PC-9 (cell line): Measurements from ENCODE around the gene ZFAND2B. TPM values are rescaled to one million over a fixed set of nuclear protein-coding genes. Genes with fewer than 3 reads are reported as not detected.

ENCODE experiments used
- BruUV-seq: library from RNA; stranded (reverse); fragments of 400-500 nt; replicated peaks from 2 replicates; lab custom pipeline; 2021; lab: Mats Ljungman, UMichigan
- CTCF ChIA-PET: fragments of 300-600 bp; sonication (Branson Sonifier 250); formaldehyde crosslinking; loops from one replicate; lab custom pipeline; 2022; ENCODE audit warnings: antibody characterized with exemption; lab: Charles Lee
- POLR2A ChIA-PET: fragments of 300-600 bp; sonication (Branson Sonifier 250); formaldehyde crosslinking; loops from one replicate; lab custom pipeline; 2022; ENCODE audit warnings: antibody characterized with exemption; ENCODE audit not compliant: unreplicated experiment; lab: Charles Lee
- DNase-seq, 2 experiments: peaks; one replicate each; pipeline versions ENCODE4 v3.0.0 to v3.0.0-alpha.2; 2015 to 2022; ENCODE audit warnings: mixed read lengths in 1 of 2
- H2AFZ ChIP-seq: fragments of 200-600 bp; sonication (generic); 2 replicates; pipeline ENCODE4 v1.8.1; 2017; ENCODE audit warnings: antibody characterized with exemption
- H3F3A ChIP-seq: fragments of 200-600 bp; sonication (generic); 2 replicates; pipeline ENCODE4 v1.8.1; 2017; ENCODE audit warnings: antibody characterized with exemption, mild to moderate bottlenecking, low read depth; ENCODE audit not compliant: insufficient read depth
- H3K27ac ChIP-seq: fragments of 200-600 bp; sonication (generic); 2 replicates; pipeline ENCODE4 v1.6.1; 2016; ENCODE audit warnings: mixed run types
- H3K27me3 ChIP-seq: fragments of 200-600 bp; sonication (generic); 2 replicates; pipeline ENCODE4 v1.6.1; 2016; ENCODE audit warnings: low read depth, mixed run types; ENCODE audit not compliant: insufficient read depth
- H3K36me3 ChIP-seq: fragments of 200-600 bp; sonication (generic); 2 replicates; pipeline ENCODE4 v1.6.1; 2016; ENCODE audit warnings: low read depth, mixed run types
- H3K4me1 ChIP-seq: fragments of 200-600 bp; sonication (generic); replicated peaks from 2 replicates; pipeline ENCODE4 v1.6.1; 2016; ENCODE audit warnings: mixed run types; ENCODE audit not compliant: insufficient read depth
- H3K4me2 ChIP-seq: fragments of 200-600 bp; sonication (generic); 2 replicates; pipeline ENCODE4 v1.6.1; 2017; ENCODE audit warnings: mixed run types
- H3K4me3 ChIP-seq: fragments of 200-600 bp; sonication (generic); 2 replicates; pipeline ENCODE4 v1.6.1; 2016; ENCODE audit warnings: mixed run types
- H3K79me2 ChIP-seq: fragments of 200-600 bp; sonication (generic); 2 replicates; pipeline ENCODE4 v1.6.1; 2017; ENCODE audit warnings: low read depth, mixed run types
- H3K9me2 ChIP-seq: fragments of 200-600 bp; sonication (generic); 2 replicates; pipeline ENCODE4 v1.8.1; 2017; ENCODE audit warnings: mild to moderate bottlenecking; ENCODE audit not compliant: insufficient read depth
- H3K9me3 ChIP-seq: fragments of 200-600 bp; sonication (generic); 2 replicates; pipeline ENCODE4 v1.8.1; 2016; ENCODE audit warnings: low read depth; ENCODE audit not compliant: insufficient read depth
- H4K20me1 ChIP-seq: fragments of 200-600 bp; sonication (generic); 2 replicates; pipeline ENCODE4 v1.8.1; 2017; ENCODE audit not compliant: insufficient read depth
- EZH2 ChIP-seq: fragments of 200-600 bp; sonication (generic); IDR thresholded peaks from 2 replicates; pipeline ENCODE4 v1.8.0; 2017; ENCODE audit warnings: antibody characterized with exemption, low read depth
- intact Hi-C: fragments of 100-400 bp; cut with micrococcal nuclease; formaldehyde crosslinking; loops from one replicate; pipeline ENCODE4 v1.10.0; 2022; ENCODE audit not compliant: unreplicated experiment
- total RNA-seq: library from RNA; stranded (reverse); gene quantifications from 2 replicates; pipeline ENCODE4 v1.2.3, GENCODE V29; 2021
- TF ChIP-seq, protein P1 (sequence below): fragments of 200-600 bp; sonication (generic); conservative IDR thresholded peaks from 2 replicates; pipeline ENCODE4 v1.6.1; 2017; ENCODE audit warnings: mixed run types, antibody characterized with exemption, mild to moderate bottlenecking, moderate library complexity

Gene ZFAND2B
- total RNA-seq, 1 experiment from 2014 or later = 24.6 TPM

- peaks cover 15% of the 10 kb centered on the region; the same call in 1 of the 2 replicates for H3F3A ChIP-seq
- H3K9me2 ChIP-seq = no peaks in the 10 kb centered on the region; the same call in 1 of the 2 replicates
- H3K79me2 ChIP-seq = peaks cover 12% of the 10 kb centered on the region
- no peak overlapping the region for H3K4me2 ChIP-seq
- CTCF ChIA-PET = no interaction called here
- no peaks in the 10 kb centered on the region for H3K27me3 ChIP-seq
- H3K4me3 ChIP-seq = no peak overlapping the region
- H3K27ac ChIP-seq = no peak overlapping the region
- H3K9me3 ChIP-seq = no peaks in the 10 kb centered on the region
- peaks cover 14% of the 10 kb centered on the region; the same call in 1 of the 2 replicates for H3K36me3 ChIP-seq
- BruUV-seq = no TSS peak
- TF ChIP-seq EZH2 = no peak
- intact Hi-C loops = no loop called here
- H2AFZ ChIP-seq = no peak overlapping the region
- no peaks in the 10 kb centered on the region for H4K20me1 ChIP-seq
- POLR2A ChIA-PET = no interaction called here
- peaks cover 5% of the 10 kb centered on the region for H3K4me1 ChIP-seq
- DNase-seq = no peak
These were observed 22.5 kb upstream of the ZFAND2B start for GRCh38 chr2:219184121-219184520.

GRCh38 chr2:219186754-219187456, 19.7 kb upstream of the ZFAND2B start:
- H4K20me1 ChIP-seq = no peaks in the 10 kb centered on the region
- no peak overlapping the region for H3K27ac ChIP-seq
- H3K4me1 ChIP-seq = no peaks in the 10 kb centered on the region
- H3K36me3 ChIP-seq = 0 out of 2 replicates have a peak, but pooled peaks cover 3% of the 10 kb centered on the region
- peaks cover 15% of the 10 kb centered on the region; the same call in 1 of the 2 replicates for H3F3A ChIP-seq
- POLR2A ChIA-PET = no interaction called here
- H3K9me3 ChIP-seq = no peaks in the 10 kb centered on the region
- no peak for DNase-seq
- intact Hi-C loops = no loop called here
- CTCF ChIA-PET = no interaction called here
- H3K4me3 ChIP-seq = no peak overlapping the region
- BruUV-seq = no TSS peak
- TF ChIP-seq, protein P1, sequence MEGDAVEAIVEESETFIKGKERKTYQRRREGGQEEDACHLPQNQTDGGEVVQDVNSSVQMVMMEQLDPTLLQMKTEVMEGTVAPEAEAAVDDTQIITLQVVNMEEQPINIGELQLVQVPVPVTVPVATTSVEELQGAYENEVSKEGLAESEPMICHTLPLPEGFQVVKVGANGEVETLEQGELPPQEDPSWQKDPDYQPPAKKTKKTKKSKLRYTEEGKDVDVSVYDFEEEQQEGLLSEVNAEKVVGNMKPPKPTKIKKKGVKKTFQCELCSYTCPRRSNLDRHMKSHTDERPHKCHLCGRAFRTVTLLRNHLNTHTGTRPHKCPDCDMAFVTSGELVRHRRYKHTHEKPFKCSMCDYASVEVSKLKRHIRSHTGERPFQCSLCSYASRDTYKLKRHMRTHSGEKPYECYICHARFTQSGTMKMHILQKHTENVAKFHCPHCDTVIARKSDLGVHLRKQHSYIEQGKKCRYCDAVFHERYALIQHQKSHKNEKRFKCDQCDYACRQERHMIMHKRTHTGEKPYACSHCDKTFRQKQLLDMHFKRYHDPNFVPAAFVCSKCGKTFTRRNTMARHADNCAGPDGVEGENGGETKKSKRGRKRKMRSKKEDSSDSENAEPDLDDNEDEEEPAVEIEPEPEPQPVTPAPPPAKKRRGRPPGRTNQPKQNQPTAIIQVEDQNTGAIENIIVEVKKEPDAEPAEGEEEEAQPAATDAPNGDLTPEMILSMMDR = no peak
- TF ChIP-seq EZH2 = no peak
- H3K9me2 ChIP-seq = no peaks in the 10 kb centered on the region; the same call in 1 of the 2 replicates
- H3K4me2 ChIP-seq = no peak overlapping the region
- H3K27me3 ChIP-seq = no peaks in the 10 kb centered on the region
- no peaks in the 10 kb centered on the region for H3K79me2 ChIP-seq
- H2AFZ ChIP-seq = no peak overlapping the region

- no TSS peak for BruUV-seq
- Histone ChIP-seq H3K4me1 (no peaks in the 10 kb centered on the region), H4K20me1 (no peaks in the 10 kb centered on the region), H2AFZ (no peak overlapping the region), H3K4me3 (no peak overlapping the region), H3K27me3 (no peaks in the 10 kb centered on the region), H3K27ac (no peak overlapping the region), H3K4me2 (no peak overlapping the region), H3K36me3 (no peaks in the 10 kb centered on the region), H3K9me3 (no peaks in the 10 kb centered on the region), H3F3A (0 out of 2 replicates have a peak, but pooled peaks cover 5% of the 10 kb centered on the region), H3K9me2 (no peaks in the 10 kb centered on the region), H3K79me2 (no peaks in the 10 kb centered on the region)
- ChIA-PET POLR2A (interaction anchor here (0.6 kb wide), 1 partner anchor 22 kb away, joined by 4 read pairs; the partner anchor contains the start of gene ABCB6), CTCF (no interaction called here)
- TF ChIP-seq EZH2 = no peak
- TF ChIP-seq, protein P1 = no peak
- no peak for DNase-seq
- intact Hi-C loops = no loop called here
These were observed 9.2 kb upstream of the ZFAND2B start for GRCh38 chr2:219197388-219197787.
